ENCODE measurements around the gene BBS1. TPM values are rescaled to one million over a fixed set of nuclear protein-coding genes. Genes with fewer than 3 reads are reported as not detected.

Gene BBS1
- total RNA-seq, 1 donor from 2014 or later = 14.6 TPM

DNA sequence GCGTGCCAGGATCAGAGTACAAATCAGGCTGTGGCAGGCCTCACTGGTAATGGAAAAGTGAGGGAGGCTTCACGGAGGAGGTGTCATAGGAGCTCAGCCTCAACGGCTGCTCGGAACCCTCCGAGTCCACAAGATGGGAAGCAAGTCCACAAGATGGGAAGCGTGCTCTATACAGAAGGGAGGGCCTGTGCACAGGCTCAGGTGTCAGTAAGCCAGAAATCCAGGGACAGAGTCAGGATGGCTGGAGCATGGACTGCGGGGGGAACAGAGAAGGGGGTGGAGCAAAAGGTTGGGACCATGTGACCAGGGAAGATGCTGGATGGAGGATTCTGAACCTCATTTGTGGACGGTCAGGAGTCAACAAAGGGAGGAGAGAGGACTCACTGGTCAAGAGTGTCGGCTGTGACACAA is 33.6 kb upstream of the BBS1 start:
- Histone ChIP-seq H3K27ac (ENCODE audit: low read depth, low read length) (no peak overlapping the region), H3K4me3 (ENCODE audit: low read length in 3 of 3) (no peak overlapping the region), H3K9me3 (ENCODE audit: control insufficient read depth in 3 of 3, low read length in 3 of 3) (no peaks in the 10 kb centered on the region), H3K9ac (ENCODE audit: low read depth in 1 of 3, low read length in 3 of 3) (no peak overlapping the region), H3K36me3 (ENCODE audit: control insufficient read depth in 3 of 3, insufficient read depth in 3 of 3, low read length in 3 of 3) (peaks cover 28 to 29% (median 29%) of the 10 kb centered on the region in 3 donors), H3K4me1 (ENCODE audit: control insufficient read depth in 3 of 3, insufficient read depth in 3 of 3, low read length in 3 of 3) (peaks cover 19 to 35% (median 24%) of the 10 kb centered on the region in 3 donors), H3K27me3 (ENCODE audit: control insufficient read depth in 3 of 3, insufficient read depth in 3 of 3, low read length in 3 of 3) (no peaks in the 10 kb centered on the region)

DNA sequence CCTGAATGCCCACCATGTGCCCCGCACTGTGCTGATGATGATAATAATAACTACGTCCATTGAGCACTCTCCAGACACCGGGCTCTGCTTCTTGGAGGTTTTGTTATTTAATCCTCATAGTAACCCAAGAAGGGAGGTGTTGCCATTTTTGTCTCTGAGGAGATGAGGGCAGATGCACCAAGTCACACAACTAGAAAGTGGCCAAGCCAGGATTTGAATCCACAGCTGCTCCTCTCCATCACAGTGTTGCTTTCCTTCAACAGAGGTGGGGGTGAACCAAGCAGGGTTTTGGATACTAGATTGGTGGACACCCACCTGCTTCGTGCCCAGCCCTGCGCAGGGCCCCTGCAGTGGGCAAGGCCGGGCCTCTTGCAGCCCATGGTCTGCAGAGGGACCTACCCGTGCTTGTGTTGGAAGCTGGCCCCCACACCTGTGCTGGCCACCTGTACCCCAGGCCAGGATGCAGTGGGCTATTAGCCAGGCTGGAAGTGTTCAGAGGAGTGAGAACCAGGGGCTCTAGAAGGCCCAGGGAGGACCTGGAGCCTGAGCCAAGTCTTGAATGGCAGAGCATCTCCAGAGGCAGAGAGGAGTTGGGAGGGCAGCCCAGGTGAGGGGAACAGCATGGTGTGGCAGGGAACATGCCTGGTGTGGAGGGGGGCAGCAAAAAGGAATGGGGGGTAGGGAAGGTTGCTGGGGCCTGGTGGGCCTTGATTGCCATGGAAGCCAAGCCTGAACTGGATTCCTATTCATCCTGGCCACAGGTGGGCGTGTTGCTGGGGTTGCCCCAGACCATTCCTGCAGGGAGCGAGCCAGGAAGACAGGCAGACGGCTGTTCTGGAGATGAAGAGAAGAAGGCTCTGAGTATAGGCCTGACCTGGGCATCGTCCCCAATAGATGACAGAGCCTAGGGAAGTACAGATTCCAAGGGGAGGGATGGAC is 32.9 kb upstream of the BBS1 start:
- H3K4me3 ChIP-seq (ENCODE audit: low read length in 3 of 3) = no peak overlapping the region
- peak overlapping the region in 2 of 3 donors; percentile 17 to 40 for H3K9ac ChIP-seq (ENCODE audit: low read depth in 1 of 3, low read length in 3 of 3)
- no peak overlapping the region for H3K27ac ChIP-seq (ENCODE audit: low read depth, low read length)

DNA sequence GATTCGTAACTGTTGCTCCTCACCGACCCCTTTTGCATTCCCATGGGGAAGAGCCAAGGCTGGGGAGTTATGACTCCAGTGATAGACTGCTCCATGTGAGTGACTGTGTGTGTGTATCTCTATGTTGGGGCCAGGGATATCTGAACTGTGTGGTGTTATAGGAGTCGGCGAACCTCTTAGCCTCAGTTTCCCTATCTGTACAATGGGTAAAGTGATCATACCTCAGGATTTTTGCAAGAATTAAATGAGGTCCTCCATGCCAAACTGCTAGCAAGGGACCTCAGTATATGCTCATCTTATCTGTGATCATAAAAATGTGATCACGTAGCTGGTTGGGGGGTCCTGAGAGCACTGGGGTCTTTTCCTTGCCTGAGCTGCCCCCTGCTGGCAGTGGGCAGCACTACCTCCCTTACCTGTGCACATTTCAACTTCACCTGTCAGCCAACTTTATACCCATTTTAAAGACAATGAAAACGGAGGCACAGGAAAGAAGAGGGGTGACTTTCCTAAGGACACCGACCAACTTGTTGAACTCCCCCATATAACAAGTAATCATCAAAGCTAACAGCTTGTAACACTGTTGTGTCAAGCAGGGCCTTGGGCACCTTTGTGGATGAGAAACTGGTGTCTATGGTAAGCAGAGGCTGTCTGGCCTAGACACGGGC is 31.6 kb upstream of the BBS1 start:
- Histone ChIP-seq H3K9ac (ENCODE audit: low read depth in 1 of 3, low read length in 3 of 3) (peak overlapping the region; percentile 93 to 98 (median 95)), H3K36me3 (ENCODE audit: control insufficient read depth in 3 of 3, insufficient read depth in 3 of 3, low read length in 3 of 3) (peaks cover 10 to 23% (median 15%) of the 10 kb centered on the region in 3 donors), H3K9me3 (ENCODE audit: control insufficient read depth in 3 of 3, low read length in 3 of 3) (no peaks in the 10 kb centered on the region), H3K27ac (ENCODE audit: low read depth, low read length) (peak overlapping the region; percentile 92), H3K4me3 (ENCODE audit: low read length in 3 of 3) (peak overlapping the region; percentile 84 to 91 (median 90)), H3K4me1 (ENCODE audit: control insufficient read depth in 3 of 3, insufficient read depth in 3 of 3, low read length in 3 of 3) (peaks cover 19 to 40% (median 24%) of the 10 kb centered on the region in 3 donors), H3K27me3 (ENCODE audit: control insufficient read depth in 3 of 3, insufficient read depth in 3 of 3, low read length in 3 of 3) (no peaks in the 10 kb centered on the region)

More for the DNA sequence above, 32.9 kb upstream of the BBS1 start:
- no peaks in the 10 kb centered on the region for H3K27me3 ChIP-seq (ENCODE audit: control insufficient read depth in 3 of 3, insufficient read depth in 3 of 3, low read length in 3 of 3)
- H3K9me3 ChIP-seq (ENCODE audit: control insufficient read depth in 3 of 3, low read length in 3 of 3) = no peaks in the 10 kb centered on the region
- H3K36me3 ChIP-seq (ENCODE audit: control insufficient read depth in 3 of 3, insufficient read depth in 3 of 3, low read length in 3 of 3) = peaks cover 22 to 25% (median 24%) of the 10 kb centered on the region in 3 donors
- peaks cover 19 to 40% (median 24%) of the 10 kb centered on the region in 3 donors for H3K4me1 ChIP-seq (ENCODE audit: control insufficient read depth in 3 of 3, insufficient read depth in 3 of 3, low read length in 3 of 3)

DNA sequence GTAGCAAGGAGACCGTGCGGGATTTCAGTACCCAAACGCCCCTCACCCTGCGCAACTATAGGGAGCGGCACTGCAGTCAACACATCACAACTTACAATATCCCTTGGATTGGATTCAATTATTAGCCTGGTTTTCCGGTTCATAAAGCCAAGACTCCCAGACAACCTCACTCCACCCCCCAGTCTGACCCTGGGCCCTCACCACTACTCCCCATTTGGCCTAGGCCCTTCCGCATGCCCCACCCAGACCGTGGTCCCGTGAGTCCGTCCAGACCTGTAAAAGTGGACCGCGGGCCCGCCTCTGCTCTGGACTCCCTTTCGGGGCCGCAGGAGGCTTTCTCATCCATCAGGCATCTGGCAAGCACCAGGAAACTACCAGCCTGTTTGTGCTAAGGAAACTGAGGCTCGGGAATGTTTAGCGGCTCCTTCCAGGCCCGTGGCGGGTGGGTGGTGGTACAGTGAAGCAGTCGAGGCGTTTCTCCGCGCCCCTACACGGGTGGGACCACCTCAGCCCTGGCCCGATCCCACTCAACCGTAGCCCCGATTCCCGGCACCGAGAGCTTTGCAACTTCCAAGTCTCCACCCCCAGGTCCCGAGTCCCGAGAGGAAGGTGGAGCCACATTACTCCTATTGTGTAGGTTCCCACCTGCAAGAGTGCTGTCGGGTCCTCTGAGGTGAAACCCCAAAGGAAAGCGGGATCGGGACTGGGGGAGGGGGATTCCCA is 30.9 kb upstream of the BBS1 start:
- Histone ChIP-seq H3K9me3 (ENCODE audit: control insufficient read depth in 3 of 3, low read length in 3 of 3) (no peaks in the 10 kb centered on the region), H3K27me3 (ENCODE audit: control insufficient read depth in 3 of 3, insufficient read depth in 3 of 3, low read length in 3 of 3) (no peaks in the 10 kb centered on the region), H3K4me3 (ENCODE audit: low read length in 3 of 3) (peak overlapping the region; percentile 84 to 91 (median 90)), H3K27ac (ENCODE audit: low read depth, low read length) (peak overlapping the region; percentile 92), H3K9ac (ENCODE audit: low read depth in 1 of 3, low read length in 3 of 3) (peak overlapping the region; percentile 93 to 98 (median 95)), H3K36me3 (ENCODE audit: control insufficient read depth in 3 of 3, insufficient read depth in 3 of 3, low read length in 3 of 3) (peaks cover 7 to 18% (median 10%) of the 10 kb centered on the region in 3 donors), H3K4me1 (ENCODE audit: control insufficient read depth in 3 of 3, insufficient read depth in 3 of 3, low read length in 3 of 3) (peaks cover 19 to 40% (median 24%) of the 10 kb centered on the region in 3 donors)

DNA sequence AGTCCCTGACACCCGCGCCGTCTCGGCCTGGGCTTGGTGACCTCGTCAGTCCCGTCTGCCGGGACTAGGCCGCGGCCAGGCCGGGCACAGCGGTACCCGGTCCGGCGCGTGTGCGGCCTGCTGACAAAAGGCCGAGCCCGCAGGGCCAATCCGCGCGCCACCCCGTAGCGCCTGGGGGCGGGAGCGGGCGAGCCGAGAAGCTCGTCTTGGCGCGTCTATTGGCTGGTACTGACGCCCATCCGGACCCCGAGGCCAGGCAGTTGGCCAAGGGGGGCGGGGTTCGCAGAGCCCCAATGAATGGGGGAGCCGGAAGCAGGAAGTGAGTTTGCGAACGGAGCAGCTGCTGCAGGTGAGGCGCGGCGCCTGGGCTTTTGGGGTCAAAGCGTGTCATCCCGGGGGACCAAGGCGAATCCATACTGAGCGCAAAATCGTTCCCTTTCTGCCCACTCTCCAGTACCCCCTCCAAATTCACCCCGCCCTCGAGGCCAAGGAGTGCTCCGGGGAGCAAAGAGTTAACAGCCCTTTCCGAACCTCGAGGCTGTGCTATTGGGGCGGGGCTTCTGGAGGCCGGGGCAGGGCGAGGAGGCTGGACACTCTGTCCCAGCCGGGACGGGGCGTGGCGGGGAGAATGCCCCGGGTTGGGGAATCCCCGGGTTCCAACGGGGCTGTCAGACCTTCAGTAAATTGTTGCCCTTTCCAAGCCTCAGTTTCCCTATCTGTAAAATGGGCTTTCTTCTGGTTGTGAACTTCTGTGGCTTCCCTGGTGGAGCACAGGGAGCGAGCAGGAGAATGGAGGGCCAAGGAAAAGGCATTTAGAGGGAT is 30.1 kb upstream of the BBS1 start, which contains the start of gene DPP3:
TSS of gene DPP3 (plus strand) at position 318 of the 822 bp plus-strand sequence. CDS start 1,767 bp downstream, outside the sequence.
- Histone ChIP-seq H3K9ac (ENCODE audit: low read depth in 1 of 3, low read length in 3 of 3) (peak within 1 kb of the TSS; percentile 93 to 98 (median 95)), H3K9me3 (ENCODE audit: control insufficient read depth in 3 of 3, low read length in 3 of 3) (no peaks in the 10 kb centered on the region), H3K4me1 (ENCODE audit: control insufficient read depth in 3 of 3, insufficient read depth in 3 of 3, low read length in 3 of 3) (peaks cover 19 to 40% (median 24%) of the 10 kb centered on the region in 3 donors), H3K36me3 (ENCODE audit: control insufficient read depth in 3 of 3, insufficient read depth in 3 of 3, low read length in 3 of 3) (peaks cover 3 to 19% (median 10%) of the 10 kb centered on the region in 3 donors), H3K27me3 (ENCODE audit: control insufficient read depth in 3 of 3, insufficient read depth in 3 of 3, low read length in 3 of 3) (no peaks in the 10 kb centered on the region), H3K4me3 (ENCODE audit: low read length in 3 of 3) (peak within 1 kb of the TSS; percentile 84 to 91 (median 90)), H3K27ac (ENCODE audit: low read depth, low read length) (peak within 1 kb of the TSS; percentile 92)

DNA sequence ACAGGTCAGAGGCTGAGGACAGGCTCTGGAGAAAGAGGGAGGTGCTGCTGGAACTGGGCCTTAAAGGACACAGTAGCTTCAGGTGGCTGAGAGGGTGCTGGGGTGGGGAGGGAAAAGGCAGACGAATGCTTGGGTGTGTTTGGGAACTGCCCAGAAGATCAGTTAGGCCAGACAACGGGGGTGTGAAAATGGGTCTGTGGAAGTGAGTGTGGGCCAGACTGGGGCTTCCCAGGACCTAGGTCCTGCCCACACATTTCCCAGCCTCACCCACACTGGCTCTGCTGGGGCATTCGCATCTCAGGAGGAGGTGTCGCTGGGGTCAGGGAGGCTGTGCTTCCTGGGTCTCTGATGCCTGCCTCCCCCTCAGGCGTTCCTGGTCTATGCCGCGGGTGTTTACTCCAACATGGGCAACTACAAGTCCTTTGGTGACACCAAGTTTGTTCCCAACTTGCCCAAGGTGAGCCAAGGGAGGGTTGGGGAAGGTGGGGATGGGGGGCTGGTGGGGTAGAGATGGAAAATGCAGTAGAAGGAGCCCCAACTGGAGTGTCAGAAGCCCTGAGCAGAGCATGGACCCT is 25.5 kb upstream of the BBS1 start:
- Histone ChIP-seq H3K4me1 (ENCODE audit: control insufficient read depth in 3 of 3, insufficient read depth in 3 of 3, low read length in 3 of 3) (peaks cover 3 to 13% (median 7%) of the 10 kb centered on the region in 3 donors), H3K9ac (ENCODE audit: low read depth in 1 of 3, low read length in 3 of 3) (no peak overlapping the region), H3K9me3 (ENCODE audit: control insufficient read depth in 3 of 3, low read length in 3 of 3) (no peaks in the 10 kb centered on the region), H3K27me3 (ENCODE audit: control insufficient read depth in 3 of 3, insufficient read depth in 3 of 3, low read length in 3 of 3) (no peaks in the 10 kb centered on the region), H3K36me3 (ENCODE audit: control insufficient read depth in 3 of 3, insufficient read depth in 3 of 3, low read length in 3 of 3) (peaks cover 14 to 38% (median 18%) of the 10 kb centered on the region in 3 donors), H3K27ac (ENCODE audit: low read depth, low read length) (no peak overlapping the region), H3K4me3 (ENCODE audit: low read length in 3 of 3) (no peak overlapping the region)

DNA sequence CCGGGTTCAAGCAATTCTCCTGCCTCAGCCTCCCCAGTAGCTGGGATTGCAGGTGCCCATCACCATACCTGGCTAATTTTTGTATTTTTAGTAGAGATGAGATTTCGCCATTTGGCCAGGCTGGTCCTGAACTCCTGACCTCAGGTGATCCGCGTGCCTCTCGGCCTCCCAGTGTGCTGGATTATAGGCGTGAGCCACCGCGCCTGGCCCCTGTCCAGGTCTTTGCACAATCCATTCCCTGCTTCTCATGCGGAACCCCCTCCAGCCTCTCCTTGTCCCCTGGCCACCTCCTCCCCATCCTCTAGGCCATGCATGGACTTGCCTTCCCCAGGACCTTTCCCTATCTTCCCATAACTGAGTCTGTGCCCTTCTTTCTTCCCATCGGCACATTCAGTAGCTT is 21.5 kb upstream of the BBS1 start:
- H3K9me3 ChIP-seq (ENCODE audit: control insufficient read depth in 3 of 3, low read length in 3 of 3) = no peaks in the 10 kb centered on the region
- H3K27me3 ChIP-seq (ENCODE audit: control insufficient read depth in 3 of 3, insufficient read depth in 3 of 3, low read length in 3 of 3) = no peaks in the 10 kb centered on the region
- H3K27ac ChIP-seq (ENCODE audit: low read depth, low read length) = no peak overlapping the region
- no peak overlapping the region for H3K4me3 ChIP-seq (ENCODE audit: low read length in 3 of 3)
- peaks cover 26 to 48% (median 29%) of the 10 kb centered on the region in 3 donors for H3K36me3 ChIP-seq (ENCODE audit: control insufficient read depth in 3 of 3, insufficient read depth in 3 of 3, low read length in 3 of 3)
- no peak overlapping the region for H3K9ac ChIP-seq (ENCODE audit: low read depth in 1 of 3, low read length in 3 of 3)
- no peaks in the 10 kb centered on the region for H3K4me1 ChIP-seq (ENCODE audit: control insufficient read depth in 3 of 3, insufficient read depth in 3 of 3, low read length in 3 of 3)

DNA sequence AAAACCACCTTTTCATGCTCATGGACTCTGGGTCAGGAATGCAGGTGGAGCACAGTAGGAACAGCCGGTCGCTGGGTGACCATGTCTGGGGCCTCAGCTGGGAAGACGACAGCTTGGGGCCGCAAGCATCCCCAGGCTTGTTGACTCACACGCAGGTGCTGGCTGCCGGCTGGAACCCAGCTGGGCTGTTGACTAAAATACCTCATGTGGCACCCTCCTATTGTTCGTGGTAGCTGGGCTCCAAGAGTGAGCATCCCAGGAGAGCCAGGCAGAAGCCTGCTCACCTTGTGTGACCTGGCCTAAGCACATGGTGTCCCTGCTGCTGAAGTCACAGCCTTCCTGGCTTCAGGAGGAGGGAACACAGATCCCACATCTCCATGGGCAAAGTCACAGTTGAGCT is 20.8 kb upstream of the BBS1 start:
- Histone ChIP-seq H3K9ac (ENCODE audit: low read depth in 1 of 3, low read length in 3 of 3) (no peak overlapping the region), H3K4me3 (ENCODE audit: low read length in 3 of 3) (no peak overlapping the region), H3K27me3 (ENCODE audit: control insufficient read depth in 3 of 3, insufficient read depth in 3 of 3, low read length in 3 of 3) (no peaks in the 10 kb centered on the region), H3K9me3 (ENCODE audit: control insufficient read depth in 3 of 3, low read length in 3 of 3) (no peaks in the 10 kb centered on the region), H3K4me1 (ENCODE audit: control insufficient read depth in 3 of 3, insufficient read depth in 3 of 3, low read length in 3 of 3) (no peaks in the 10 kb centered on the region), H3K36me3 (ENCODE audit: control insufficient read depth in 3 of 3, insufficient read depth in 3 of 3, low read length in 3 of 3) (peaks cover 26 to 48% (median 27%) of the 10 kb centered on the region in 3 donors), H3K27ac (ENCODE audit: low read depth, low read length) (no peak overlapping the region)

Data from skeletal muscle tissue (tissue), 4 donors.